Effector memory CD4-positive, alpha-beta T cell (primary cell): Measurements from ENCODE around the gene TCERG1L.

ENCODE experiments used
- DNase-seq, 3 donors: peaks; one replicate each; pipeline ENCODE4 v3.0.0-alpha.2; 2020
- H3K27ac ChIP-seq: 2 replicates; pipeline ENCODE4 v1.7.0; 2013; ENCODE audit warnings: mild to moderate bottlenecking, low read length, moderate library complexity; ENCODE audit not compliant: insufficient read depth, poor library complexity, severe bottlenecking
- H3K27me3 ChIP-seq: replicated peaks from 2 replicates; pipeline ENCODE4 v1.7.0; 2013; ENCODE audit warnings: mild to moderate bottlenecking, low read length; ENCODE audit not compliant: insufficient read depth, control insufficient read depth, poor library complexity, severe bottlenecking
- H3K36me3 ChIP-seq: 2 replicates; pipeline ENCODE4 v1.7.0; 2013; ENCODE audit warnings: mild to moderate bottlenecking, low read length, moderate library complexity; ENCODE audit not compliant: control insufficient read depth, insufficient read depth
- H3K4me1 ChIP-seq: 2 replicates; pipeline ENCODE4 v1.7.0; 2013; ENCODE audit warnings: low read length, mild to moderate bottlenecking; ENCODE audit not compliant: control insufficient read depth, insufficient read depth, poor library complexity, severe bottlenecking
- H3K4me3 ChIP-seq: 2 replicates; pipeline ENCODE4 v1.7.0; 2013; ENCODE audit warnings: low read length, low read depth, mild to moderate bottlenecking; ENCODE audit not compliant: insufficient read depth, poor library complexity, severe bottlenecking
- H3K9me3 ChIP-seq: 2 replicates; pipeline ENCODE4 v1.7.0; 2013; ENCODE audit warnings: mild to moderate bottlenecking, low read length, moderate library complexity; ENCODE audit not compliant: control insufficient read depth

Gene TCERG1L

GRCh38 chr10:131162866-131163843 lies 148.4 kb downstream of the TCERG1L start:
- Histone ChIP-seq H3K36me3 (no peaks in the 10 kb centered on the region), H3K4me3 (no peak overlapping the region), H3K27ac (no peak overlapping the region), H3K27me3 (no peaks in the 10 kb centered on the region), H3K9me3 (no peaks in the 10 kb centered on the region), H3K4me1 (no peaks in the 10 kb centered on the region)
- no peak for DNase-seq

GRCh38 chr10:131162211-131162610 lies 149.3 kb downstream of the TCERG1L start:
- DNase-seq: no peak
- Histone ChIP-seq H3K9me3 (no peaks in the 10 kb centered on the region), H3K4me3 (no peak overlapping the region), H3K27me3 (no peaks in the 10 kb centered on the region), H3K4me1 (no peaks in the 10 kb centered on the region), H3K36me3 (no peaks in the 10 kb centered on the region), H3K27ac (no peak overlapping the region)

GRCh38 chr10:131161087-131161486 lies 150.4 kb downstream of the TCERG1L start:
- Histone ChIP-seq H3K4me3 (no peak overlapping the region), H3K9me3 (no peaks in the 10 kb centered on the region), H3K4me1 (no peaks in the 10 kb centered on the region), H3K27me3 (no peaks in the 10 kb centered on the region), H3K36me3 (no peaks in the 10 kb centered on the region), H3K27ac (no peak overlapping the region)
- no peak for DNase-seq

- DNase-seq: no peak
- no peaks in the 10 kb centered on the region for H3K4me1 ChIP-seq
- H3K27ac ChIP-seq: no peak overlapping the region
- no peaks in the 10 kb centered on the region for H3K9me3 ChIP-seq
- H3K36me3 ChIP-seq: no peaks in the 10 kb centered on the region
- H3K27me3 ChIP-seq: no peaks in the 10 kb centered on the region
- H3K4me3 ChIP-seq: no peak overlapping the region
These were observed 151.2 kb downstream of the TCERG1L start for GRCh38 chr10:131160219-131160875.

- no peaks in the 10 kb centered on the region for H3K27me3 ChIP-seq
- no peaks in the 10 kb centered on the region for H3K9me3 ChIP-seq
- DNase-seq: no peak
- H3K36me3 ChIP-seq: no peaks in the 10 kb centered on the region
- no peak overlapping the region for H3K4me3 ChIP-seq
- H3K27ac ChIP-seq: no peak overlapping the region
- no peaks in the 10 kb centered on the region for H3K4me1 ChIP-seq
These were observed 151.8 kb downstream of the TCERG1L start for GRCh38 chr10:131159771-131160170.

- Histone ChIP-seq H3K9me3 (no peaks in the 10 kb centered on the region), H3K27ac (no peak overlapping the region), H3K36me3 (no peaks in the 10 kb centered on the region), H3K27me3 (no peaks in the 10 kb centered on the region), H3K4me1 (no peaks in the 10 kb centered on the region), H3K4me3 (no peak overlapping the region)
- no peak for DNase-seq
These were observed 152.8 kb downstream of the TCERG1L start for GRCh38 chr10:131158695-131159094.

GRCh38 chr10:131157899-131158298 lies 153.6 kb downstream of the TCERG1L start:
- Histone ChIP-seq H3K27me3 (no peaks in the 10 kb centered on the region), H3K4me1 (no peaks in the 10 kb centered on the region), H3K9me3 (no peaks in the 10 kb centered on the region), H3K36me3 (no peaks in the 10 kb centered on the region), H3K27ac (no peak overlapping the region), H3K4me3 (no peak overlapping the region)
- DNase-seq: no peak

GRCh38 chr10:131155876-131156230 lies 155.7 kb downstream of the TCERG1L start:
- Histone ChIP-seq H3K36me3 (no peaks in the 10 kb centered on the region), H3K27me3 (no peaks in the 10 kb centered on the region), H3K9me3 (no peaks in the 10 kb centered on the region), H3K27ac (no peak overlapping the region), H3K4me1 (no peaks in the 10 kb centered on the region), H3K4me3 (no peak overlapping the region)
- no peak for DNase-seq

- no peak for DNase-seq
- Histone ChIP-seq H3K4me3 (no peak overlapping the region), H3K27ac (no peak overlapping the region), H3K4me1 (no peaks in the 10 kb centered on the region), H3K36me3 (no peaks in the 10 kb centered on the region), H3K27me3 (no peaks in the 10 kb centered on the region), H3K9me3 (no peaks in the 10 kb centered on the region)
These were observed 156.2 kb downstream of the TCERG1L start for GRCh38 chr10:131155218-131155875.
